Fibroblast of the aortic adventitia (primary cell): ENCODE data around the gene ATG10. TPM values are rescaled to one million over a fixed set of nuclear protein-coding genes. Genes with fewer than 3 reads are reported as not detected.

Source experiments
- DNase-seq: peaks from one replicate; pipeline ENCODE4 v3.0.0-alpha.2; 2010; ENCODE audit warnings: low read depth
- H3K4me3 ChIP-seq: 2 replicates; pipeline ENCODE4 v1.5.1; 2011; ENCODE audit warnings: low read depth, mild to moderate bottlenecking, control low read depth, low read length, moderate library complexity
- total RNA-seq: library from RNA; depleted of rRNA; stranded (reverse); fragments of >200 nt; gene quantifications from 2 replicates; pipeline ENCODE4 v1.2.3, GENCODE V29; 2012; ENCODE audit warnings: low replicate concordance
- TF ChIP-seq, protein P1 (sequence below): IDR thresholded peaks from 2 replicates; pipeline ENCODE4 v1.5.1; 2011; ENCODE audit warnings: mild to moderate bottlenecking, low read length, control low read depth, inconsistent platforms; ENCODE audit not compliant: insufficient read depth

Gene ATG10
- total RNA-seq, 1 donor = 8.8 TPM

DNA sequence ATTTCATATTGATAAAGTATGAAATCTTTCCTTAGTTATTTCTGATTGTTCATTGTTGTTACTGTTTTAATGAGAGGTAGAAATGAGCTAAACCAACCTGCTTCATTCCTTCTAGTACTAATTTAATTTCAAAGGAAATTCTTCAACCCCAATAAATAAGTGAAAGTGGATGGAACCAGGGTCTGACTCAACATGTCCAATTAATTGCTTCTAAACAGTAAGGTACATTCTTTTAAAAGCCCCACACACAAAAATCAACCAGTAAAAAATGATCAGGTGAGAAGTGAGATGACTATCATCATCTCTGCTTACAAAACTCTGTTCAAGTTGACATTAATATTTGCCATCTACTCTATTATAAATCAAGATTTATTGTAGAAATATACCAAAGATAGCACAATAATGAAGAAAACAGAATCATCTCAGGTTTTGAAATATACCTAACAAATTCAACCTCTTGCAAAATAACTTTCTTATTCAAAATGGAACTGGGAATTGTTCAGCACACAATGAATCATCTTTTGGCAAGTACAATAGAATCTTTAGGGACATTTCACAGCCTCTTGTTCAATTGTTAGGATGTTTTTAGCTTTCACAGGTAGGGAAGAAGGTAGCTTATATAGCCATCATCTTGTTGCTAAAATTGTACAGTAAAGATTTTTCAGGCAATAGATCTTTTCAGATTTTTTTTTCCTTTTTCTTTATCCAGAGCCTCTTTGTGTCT lies 191.8 kb downstream of the ATG10 start:
- TF ChIP-seq, protein P1, sequence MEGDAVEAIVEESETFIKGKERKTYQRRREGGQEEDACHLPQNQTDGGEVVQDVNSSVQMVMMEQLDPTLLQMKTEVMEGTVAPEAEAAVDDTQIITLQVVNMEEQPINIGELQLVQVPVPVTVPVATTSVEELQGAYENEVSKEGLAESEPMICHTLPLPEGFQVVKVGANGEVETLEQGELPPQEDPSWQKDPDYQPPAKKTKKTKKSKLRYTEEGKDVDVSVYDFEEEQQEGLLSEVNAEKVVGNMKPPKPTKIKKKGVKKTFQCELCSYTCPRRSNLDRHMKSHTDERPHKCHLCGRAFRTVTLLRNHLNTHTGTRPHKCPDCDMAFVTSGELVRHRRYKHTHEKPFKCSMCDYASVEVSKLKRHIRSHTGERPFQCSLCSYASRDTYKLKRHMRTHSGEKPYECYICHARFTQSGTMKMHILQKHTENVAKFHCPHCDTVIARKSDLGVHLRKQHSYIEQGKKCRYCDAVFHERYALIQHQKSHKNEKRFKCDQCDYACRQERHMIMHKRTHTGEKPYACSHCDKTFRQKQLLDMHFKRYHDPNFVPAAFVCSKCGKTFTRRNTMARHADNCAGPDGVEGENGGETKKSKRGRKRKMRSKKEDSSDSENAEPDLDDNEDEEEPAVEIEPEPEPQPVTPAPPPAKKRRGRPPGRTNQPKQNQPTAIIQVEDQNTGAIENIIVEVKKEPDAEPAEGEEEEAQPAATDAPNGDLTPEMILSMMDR = no peak
- peak; percentile 68 for DNase-seq
- no peak overlapping the region for H3K4me3 ChIP-seq

DNA sequence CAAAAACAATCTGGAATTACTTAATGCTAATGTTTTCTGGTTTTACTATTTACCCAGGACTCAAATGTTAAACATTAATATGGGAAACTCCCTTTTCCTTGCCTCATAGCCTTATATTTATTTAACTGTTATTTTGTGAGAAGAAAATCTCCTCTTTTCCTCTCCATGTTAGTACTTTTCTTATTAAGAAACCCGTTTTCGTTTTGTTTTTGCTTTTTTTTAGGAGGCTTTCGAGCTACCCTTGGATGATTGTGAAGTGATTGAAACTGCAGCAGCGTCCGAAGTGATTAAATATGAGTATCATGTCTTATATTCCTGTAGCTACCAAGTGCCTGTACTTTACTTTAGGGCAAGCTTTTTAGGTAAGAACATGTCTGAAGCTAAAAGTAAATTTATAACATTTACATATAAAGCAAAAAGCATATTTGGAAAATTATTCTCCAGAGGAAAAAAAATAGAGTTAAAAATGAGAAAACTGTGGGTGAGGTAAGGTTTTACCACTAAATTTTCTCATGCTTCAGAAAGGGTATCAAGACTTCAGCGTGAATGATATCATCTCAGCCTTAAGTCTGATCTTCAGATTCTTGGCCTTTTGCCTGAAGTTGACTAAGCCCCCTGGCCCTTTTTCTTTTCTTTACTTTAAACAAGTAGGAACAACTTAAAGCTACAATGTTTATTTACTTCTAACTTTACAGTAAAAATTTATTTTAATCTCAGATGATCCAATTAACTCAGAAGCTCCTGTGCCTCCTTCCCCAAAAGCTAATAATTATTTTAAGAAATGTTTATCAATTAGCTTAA lies 192.6 kb downstream of the ATG10 start:
- peak overlapping the region; percentile 39 for H3K4me3 ChIP-seq
- peak; percentile 85 for DNase-seq
- TF ChIP-seq, protein P1 = no peak

DNA sequence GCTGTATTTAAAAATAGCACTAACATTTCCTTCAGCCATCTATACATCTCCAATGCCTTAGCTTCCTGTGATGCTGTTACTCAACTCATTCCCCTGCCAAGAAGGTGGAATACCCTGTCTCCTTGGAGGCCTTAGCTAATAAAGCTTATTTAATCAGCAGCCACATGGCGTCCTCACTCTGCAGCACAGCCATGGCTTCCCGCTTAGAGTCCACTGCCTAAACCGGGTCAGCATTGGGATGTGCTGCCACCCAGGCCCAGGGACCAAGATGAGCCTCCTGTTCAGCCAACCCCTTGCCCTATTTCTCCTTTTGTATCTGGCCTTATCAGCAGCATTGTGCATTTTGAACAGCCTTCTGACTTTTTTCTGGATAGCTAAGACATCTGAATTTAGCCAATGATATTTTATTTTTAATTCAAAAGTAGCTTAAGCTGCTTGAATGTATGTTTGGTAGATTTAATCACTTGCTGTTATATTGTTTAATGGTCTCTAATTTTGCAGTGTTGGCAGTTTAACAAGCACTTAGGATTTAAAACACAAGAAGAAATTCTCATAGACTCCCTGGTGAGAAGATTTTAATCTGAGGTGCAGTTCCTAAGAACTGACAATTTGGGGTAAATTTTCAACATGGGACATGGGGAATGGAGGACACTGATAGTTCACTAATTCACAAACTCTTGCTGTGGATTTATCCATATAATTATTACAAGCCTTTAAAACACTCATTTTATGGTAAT lies 193.3 kb downstream of the ATG10 start:
- TF ChIP-seq, protein P1 = no peak
- no peak overlapping the region for H3K4me3 ChIP-seq
- DNase-seq = peak; percentile 61

DNA sequence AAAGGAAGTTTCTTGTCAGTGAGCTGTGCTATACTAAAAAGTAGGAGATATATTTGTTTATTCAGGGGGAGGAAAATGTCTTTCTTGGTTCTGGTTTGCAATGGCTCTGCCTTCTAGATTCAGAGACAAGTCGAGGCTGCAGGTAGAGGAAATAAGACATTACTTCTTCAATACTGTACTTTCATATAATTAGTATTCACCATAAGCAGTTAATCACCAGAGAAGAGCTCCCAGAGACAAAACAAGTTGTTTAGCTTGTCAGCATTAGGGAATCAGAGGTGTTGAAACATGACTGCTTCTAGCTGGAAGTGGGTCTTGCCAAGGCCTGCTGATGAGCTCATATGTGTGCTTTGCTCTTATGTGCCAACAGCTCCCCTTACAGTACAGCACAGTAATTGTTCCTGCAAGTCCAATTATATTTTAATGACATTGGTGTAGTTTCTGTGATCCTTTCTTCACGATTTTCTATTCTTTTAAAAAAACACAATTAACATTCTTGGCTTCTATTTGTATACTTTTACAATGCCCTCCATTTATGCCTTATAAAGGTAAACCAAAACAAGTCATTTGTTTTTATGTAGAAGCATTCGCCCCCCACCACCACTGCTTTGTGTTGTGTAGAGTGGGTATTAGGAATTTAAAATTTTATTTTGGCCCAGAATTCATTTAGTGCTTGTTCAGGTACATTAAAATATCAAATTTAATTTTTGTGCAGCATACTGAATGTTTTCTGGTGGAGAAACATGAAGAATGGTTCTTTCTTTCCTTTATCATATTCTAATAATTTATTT lies 194.1 kb downstream of the ATG10 start:
- peak; percentile 96 for DNase-seq
- TF ChIP-seq, protein P1 = peak; percentile 74
- H3K4me3 ChIP-seq = no peak overlapping the region

DNA sequence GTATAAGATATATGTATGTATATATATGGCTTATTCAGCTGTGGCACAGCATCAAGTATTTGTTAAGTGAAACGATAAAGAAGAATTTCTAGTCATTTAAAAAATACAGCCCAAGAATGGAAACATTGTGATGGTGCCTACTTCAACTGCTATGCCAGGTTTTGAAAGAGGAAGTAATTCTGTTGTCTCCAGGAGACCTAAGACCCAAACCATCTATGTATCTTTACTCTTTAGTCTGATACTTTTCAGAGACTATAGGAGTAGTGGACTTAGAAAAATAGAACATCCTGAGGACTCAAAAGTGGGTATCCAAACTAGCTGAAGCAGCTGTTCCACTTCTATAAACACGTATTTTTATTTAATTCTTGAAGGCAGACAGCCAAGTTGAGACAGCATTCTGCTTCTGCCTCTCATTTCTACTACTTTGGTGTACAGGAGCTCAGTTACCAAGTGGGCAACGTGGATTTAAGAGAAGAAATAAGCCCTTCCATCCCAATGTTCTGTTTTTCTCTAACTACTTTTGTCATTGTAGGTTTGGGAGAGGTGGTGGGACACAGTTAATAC lies 195.6 kb downstream of the ATG10 start:
- no peak overlapping the region for H3K4me3 ChIP-seq
- TF ChIP-seq, protein P1 = no peak
- no peak for DNase-seq

DNA sequence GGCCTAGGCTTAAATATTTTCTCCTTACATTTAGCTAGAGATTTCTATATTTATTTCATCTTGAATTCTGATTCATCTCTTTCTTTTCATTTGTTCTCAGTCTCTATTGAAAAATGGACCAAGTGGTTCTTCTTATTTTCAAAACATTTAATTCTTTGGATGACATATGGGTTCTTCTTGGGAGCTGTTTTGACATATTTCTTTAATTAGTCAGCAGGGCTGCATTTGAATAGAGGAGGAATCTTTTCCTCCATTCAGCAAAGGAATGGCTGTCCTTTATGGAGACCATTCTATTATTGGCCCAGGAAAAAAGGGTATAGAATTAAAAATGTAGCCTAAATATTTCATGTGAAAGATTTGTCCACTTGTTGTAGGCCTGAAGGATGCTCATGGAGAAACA lies 196.5 kb downstream of the ATG10 start:
- peak; percentile 30 for DNase-seq
- H3K4me3 ChIP-seq = no peak overlapping the region

More for the DNA sequence above, 196.5 kb downstream of the ATG10 start:
- TF ChIP-seq, protein P1 = no peak
